HFFc6 (cell line): ENCODE data around the gene CCT3. TPM values are rescaled to one million over a fixed set of nuclear protein-coding genes. Genes with fewer than 3 reads are reported as not detected.
A peak's percentile ranks its signal among the peaks of the same experiment; 100 is the strongest.
"Not testable (repeated sequence)": the region's sequence is repeated elsewhere in the genome, so short reads cannot be mapped to it uniquely, and the experiment has no call there.

Source experiments
- DNase-seq: peaks from one replicate; pipeline ENCODE4 v3.0.0-alpha.2; 2018
- H3K27ac Mint-ChIP-seq: 2 replicates; pipeline ENCODE4 v1.8.0; 2020; ENCODE audit warnings: mild to moderate bottlenecking, mixed read lengths
- H3K27me3 Mint-ChIP-seq: 2 replicates; pipeline ENCODE4 v1.8.0; 2021; ENCODE audit warnings: mild to moderate bottlenecking, moderate library complexity, mixed read lengths; ENCODE audit not compliant: insufficient read depth
- H3K36me3 Mint-ChIP-seq: 2 replicates; pipeline ENCODE4 v1.8.0; 2021; ENCODE audit warnings: low read depth, mixed read lengths
- H3K4me1 Mint-ChIP-seq: 2 replicates; pipeline ENCODE4 v1.8.0; 2020; ENCODE audit warnings: low read depth, mixed read lengths
- H3K4me3 Mint-ChIP-seq: 2 replicates; pipeline ENCODE4 v1.8.0; 2020; ENCODE audit warnings: mild to moderate bottlenecking, moderate library complexity, mixed read lengths
- H3K9me3 Mint-ChIP-seq: 2 replicates; pipeline ENCODE4 v1.8.0; 2020; ENCODE audit warnings: mild to moderate bottlenecking, mixed read lengths
- total RNA-seq, 6 experiments: library from RNA; stranded (reverse); fragmentation: NEBNext Ultra II Directional; extraction: Animal tissue kit (Norgen Biotek cat#: 25700); gene quantifications; 2 replicates in 1 of 6; 3 replicates in 5 of 6; pipeline ENCODE4 v1.2.3, GENCODE V29; 2021
- TF ChIP-seq, protein P1 (sequence below): fragments of 200-600 bp; sonication (generic); IDR thresholded peaks from 2 replicates; pipeline ENCODE4 v1.5.0; 2021; ENCODE audit warnings: antibody characterized with exemption, mild to moderate bottlenecking

CCT3 gene
- total RNA-seq, 6 experiments from 2014 or later: 306 to 382 (median 317) TPM

- peaks cover 31% of the 10 kb centered on the region for H3K27me3 Mint-ChIP-seq
These were observed 34.8 kb upstream of the CCT3 start for GRCh38 chr1:156372876-156373275.

GRCh38 chr1:156372265-156372586 lies 34.1 kb upstream of the CCT3 start:
- TF ChIP-seq, protein P1, sequence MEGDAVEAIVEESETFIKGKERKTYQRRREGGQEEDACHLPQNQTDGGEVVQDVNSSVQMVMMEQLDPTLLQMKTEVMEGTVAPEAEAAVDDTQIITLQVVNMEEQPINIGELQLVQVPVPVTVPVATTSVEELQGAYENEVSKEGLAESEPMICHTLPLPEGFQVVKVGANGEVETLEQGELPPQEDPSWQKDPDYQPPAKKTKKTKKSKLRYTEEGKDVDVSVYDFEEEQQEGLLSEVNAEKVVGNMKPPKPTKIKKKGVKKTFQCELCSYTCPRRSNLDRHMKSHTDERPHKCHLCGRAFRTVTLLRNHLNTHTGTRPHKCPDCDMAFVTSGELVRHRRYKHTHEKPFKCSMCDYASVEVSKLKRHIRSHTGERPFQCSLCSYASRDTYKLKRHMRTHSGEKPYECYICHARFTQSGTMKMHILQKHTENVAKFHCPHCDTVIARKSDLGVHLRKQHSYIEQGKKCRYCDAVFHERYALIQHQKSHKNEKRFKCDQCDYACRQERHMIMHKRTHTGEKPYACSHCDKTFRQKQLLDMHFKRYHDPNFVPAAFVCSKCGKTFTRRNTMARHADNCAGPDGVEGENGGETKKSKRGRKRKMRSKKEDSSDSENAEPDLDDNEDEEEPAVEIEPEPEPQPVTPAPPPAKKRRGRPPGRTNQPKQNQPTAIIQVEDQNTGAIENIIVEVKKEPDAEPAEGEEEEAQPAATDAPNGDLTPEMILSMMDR: no peak
- peaks cover 20% of the 10 kb centered on the region for H3K4me1 Mint-ChIP-seq
- peaks cover 33% of the 10 kb centered on the region for H3K27me3 Mint-ChIP-seq
- peak; percentile 33 for DNase-seq
- no peaks in the 10 kb centered on the region for H3K36me3 Mint-ChIP-seq
- H3K9me3 Mint-ChIP-seq: no peaks in the 10 kb centered on the region
- H3K27ac Mint-ChIP-seq: no peak overlapping the region
- H3K4me3 Mint-ChIP-seq: no peak overlapping the region

More at GRCh38 chr1:156372876-156373275, 34.8 kb upstream of the CCT3 start:
- DNase-seq: no peak
- TF ChIP-seq, protein P1: no peak
- peaks cover 20% of the 10 kb centered on the region for H3K4me1 Mint-ChIP-seq
- H3K27ac Mint-ChIP-seq: no peak overlapping the region
- no peaks in the 10 kb centered on the region for H3K9me3 Mint-ChIP-seq
- H3K4me3 Mint-ChIP-seq: no peak overlapping the region
- no peaks in the 10 kb centered on the region for H3K36me3 Mint-ChIP-seq

DNA sequence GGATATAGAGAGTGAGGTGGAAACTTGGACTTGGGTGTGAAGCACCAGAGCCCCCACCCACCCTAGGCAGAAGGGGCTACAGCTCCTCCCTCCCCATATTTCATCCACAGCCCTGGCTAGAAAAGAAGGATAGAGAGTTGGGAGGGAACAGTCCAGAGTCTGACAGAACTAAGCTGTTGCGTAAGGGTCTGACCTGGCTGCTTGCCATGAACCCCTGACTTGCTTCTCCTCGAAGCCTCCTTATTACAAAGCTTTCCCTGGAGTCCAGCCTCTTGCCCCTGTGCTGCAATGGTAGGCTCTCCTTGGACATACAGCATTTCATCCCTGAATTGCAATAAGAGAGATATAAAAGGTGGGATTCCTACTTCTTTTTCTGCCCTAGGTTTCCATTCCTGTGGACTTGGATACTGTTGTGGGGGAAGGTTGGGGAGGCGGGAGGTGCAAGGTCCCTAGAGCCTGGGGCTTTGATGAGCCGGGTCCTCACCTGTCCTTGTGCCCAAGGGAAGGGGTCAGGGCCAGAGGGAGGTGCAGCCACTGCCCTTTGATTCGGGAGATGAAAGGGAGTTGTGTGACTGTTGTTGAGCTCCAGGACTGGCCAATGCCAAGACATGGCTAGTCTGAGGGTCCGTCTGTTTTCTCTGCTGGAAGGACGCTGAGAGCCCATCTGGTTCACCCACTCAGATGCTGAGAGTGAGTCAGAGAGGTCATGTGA lies 33.6 kb upstream of the CCT3 start:
- Mint-ChIP-seq H3K36me3 (no peaks in the 10 kb centered on the region), H3K27me3 (peaks cover 33% of the 10 kb centered on the region), H3K4me1 (peaks cover 20% of the 10 kb centered on the region), H3K27ac (no peak overlapping the region), H3K9me3 (no peaks in the 10 kb centered on the region), H3K4me3 (no peak overlapping the region)
- DNase-seq: no peak
- TF ChIP-seq, protein P1: no peak

DNA sequence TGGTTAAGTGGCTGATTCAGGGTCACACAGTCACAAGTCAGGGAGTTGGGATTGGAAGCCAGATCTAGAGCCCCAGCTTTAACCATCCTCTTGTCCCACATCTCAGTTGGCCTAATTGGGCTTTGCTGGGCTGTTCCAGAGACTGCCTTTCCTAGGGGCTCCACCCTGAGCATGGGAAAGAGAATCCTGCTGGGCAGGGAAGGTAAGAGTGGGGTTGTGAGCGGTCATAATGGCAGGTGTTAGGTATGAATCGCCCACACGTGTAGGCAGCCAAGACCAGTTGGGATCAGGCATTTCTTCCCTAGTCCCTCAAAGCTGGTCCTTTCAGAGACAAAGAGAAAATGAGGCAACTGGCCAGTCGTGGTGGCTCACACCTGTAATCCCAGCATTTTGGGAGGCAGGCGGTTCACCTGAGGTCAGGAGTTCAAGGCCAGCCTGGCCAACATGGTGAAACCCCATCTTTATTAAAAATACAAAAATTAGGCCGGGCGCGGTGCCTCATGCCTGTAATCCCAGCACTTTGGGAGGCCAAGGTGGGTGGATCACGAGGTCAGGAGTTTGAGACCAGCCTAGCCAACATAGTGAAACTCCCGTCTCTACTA lies 31.7 kb upstream of the CCT3 start:
- H3K4me1 Mint-ChIP-seq: peaks cover 12% of the 10 kb centered on the region; the same call in 1 of the 2 replicates
- not testable (repeated sequence) for H3K36me3 Mint-ChIP-seq, DNase-seq, H3K9me3 Mint-ChIP-seq, H3K27ac Mint-ChIP-seq
- H3K27me3 Mint-ChIP-seq: peaks cover 40% of the 10 kb centered on the region
- peak overlapping the region; percentile 73 for H3K4me3 Mint-ChIP-seq

GRCh38 chr1:156368889-156369684 lies 31.0 kb upstream of the CCT3 start, which contains the start of gene RHBG:
Gene RHBG (plus strand): TSS chr1:156369211. CDS start chr1:156369250, 39 bp downstream.
- TF ChIP-seq, protein P1: no peak

More at GRCh38 chr1:156368889-156369684, 31.0 kb upstream of the CCT3 start, which contains the start of gene RHBG:
- no peak within 1 kb of the TSS for H3K27ac Mint-ChIP-seq
- H3K4me1 Mint-ChIP-seq: peaks cover 12% of the 10 kb centered on the region; the same call in 1 of the 2 replicates
- H3K27me3 Mint-ChIP-seq: peaks cover 45% of the 10 kb centered on the region
- H3K4me3 Mint-ChIP-seq: peak within 1 kb of the TSS; percentile 73
- H3K36me3 Mint-ChIP-seq: no peaks in the 10 kb centered on the region; the same call in 1 of the 2 replicates
- DNase-seq: no peak
- H3K9me3 Mint-ChIP-seq: no peaks in the 10 kb centered on the region; the same call in 1 of the 2 replicates
